AG09319 (cell line): Measurements from ENCODE around the gene HCFC2.
"Not testable (repeated sequence)": the region's sequence is repeated elsewhere in the genome, so short reads cannot be mapped to it uniquely, and the experiment has no call there.

ENCODE experiments used
- DNase-seq: peaks from one replicate; pipeline ENCODE4 v3.0.0-alpha.2; 2010; ENCODE audit warnings: low read depth; ENCODE audit errors: extremely low read depth
- TF ChIP-seq, protein P1 (sequence below): IDR thresholded peaks from 2 replicates; pipeline ENCODE4 v1.5.1; 2011; ENCODE audit warnings: low read depth, mild to moderate bottlenecking, inconsistent platforms, low read length, moderate library complexity

HCFC2 gene

DNA sequence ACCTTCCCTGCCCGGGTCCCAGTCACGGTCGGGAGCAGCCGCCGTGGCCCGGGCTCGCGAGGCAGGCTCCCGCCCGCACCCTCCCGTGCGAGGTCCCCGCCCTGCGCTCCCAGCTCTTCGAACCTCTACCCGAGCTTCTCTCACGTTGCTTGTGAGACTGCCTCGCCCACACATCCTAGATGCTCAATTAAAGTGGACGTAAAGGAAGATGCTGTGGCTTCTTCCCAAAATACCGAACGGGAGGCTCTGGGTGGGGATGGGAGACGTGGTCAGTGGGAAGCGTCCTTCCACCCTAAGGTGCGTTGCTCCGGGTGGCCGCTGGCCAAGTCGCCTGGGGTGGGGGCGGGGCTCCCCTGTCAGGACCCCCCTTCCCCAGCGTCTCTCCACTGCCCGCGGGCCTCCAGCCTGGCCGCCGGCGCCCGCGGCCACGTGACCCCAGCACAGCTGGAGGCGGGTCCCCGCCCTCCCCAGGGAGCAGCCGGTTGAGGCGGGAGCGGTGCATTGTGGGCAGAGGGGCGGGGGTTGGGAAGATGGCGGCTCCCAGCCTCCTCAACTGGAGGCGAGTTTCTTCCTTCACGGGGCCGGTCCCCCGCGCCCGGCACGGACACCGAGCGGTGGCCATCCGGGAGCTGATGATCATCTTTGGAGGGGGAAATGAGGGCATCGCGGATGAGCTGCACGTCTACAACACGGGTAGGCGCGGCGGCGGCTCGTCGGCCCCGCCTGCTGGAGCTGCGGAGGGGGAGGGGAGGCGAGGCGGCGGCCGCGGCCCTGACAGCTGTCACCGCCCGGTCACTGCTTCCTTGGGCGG, at the start of gene HCFC2:
Gene HCFC2 (plus strand): TSS at position 501 of the 811 bp plus-strand sequence. CDS start 30 bp downstream, at position 531.
- TF ChIP-seq, protein P1, sequence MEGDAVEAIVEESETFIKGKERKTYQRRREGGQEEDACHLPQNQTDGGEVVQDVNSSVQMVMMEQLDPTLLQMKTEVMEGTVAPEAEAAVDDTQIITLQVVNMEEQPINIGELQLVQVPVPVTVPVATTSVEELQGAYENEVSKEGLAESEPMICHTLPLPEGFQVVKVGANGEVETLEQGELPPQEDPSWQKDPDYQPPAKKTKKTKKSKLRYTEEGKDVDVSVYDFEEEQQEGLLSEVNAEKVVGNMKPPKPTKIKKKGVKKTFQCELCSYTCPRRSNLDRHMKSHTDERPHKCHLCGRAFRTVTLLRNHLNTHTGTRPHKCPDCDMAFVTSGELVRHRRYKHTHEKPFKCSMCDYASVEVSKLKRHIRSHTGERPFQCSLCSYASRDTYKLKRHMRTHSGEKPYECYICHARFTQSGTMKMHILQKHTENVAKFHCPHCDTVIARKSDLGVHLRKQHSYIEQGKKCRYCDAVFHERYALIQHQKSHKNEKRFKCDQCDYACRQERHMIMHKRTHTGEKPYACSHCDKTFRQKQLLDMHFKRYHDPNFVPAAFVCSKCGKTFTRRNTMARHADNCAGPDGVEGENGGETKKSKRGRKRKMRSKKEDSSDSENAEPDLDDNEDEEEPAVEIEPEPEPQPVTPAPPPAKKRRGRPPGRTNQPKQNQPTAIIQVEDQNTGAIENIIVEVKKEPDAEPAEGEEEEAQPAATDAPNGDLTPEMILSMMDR, result no peak
- peak; percentile 73 for DNase-seq

DNA sequence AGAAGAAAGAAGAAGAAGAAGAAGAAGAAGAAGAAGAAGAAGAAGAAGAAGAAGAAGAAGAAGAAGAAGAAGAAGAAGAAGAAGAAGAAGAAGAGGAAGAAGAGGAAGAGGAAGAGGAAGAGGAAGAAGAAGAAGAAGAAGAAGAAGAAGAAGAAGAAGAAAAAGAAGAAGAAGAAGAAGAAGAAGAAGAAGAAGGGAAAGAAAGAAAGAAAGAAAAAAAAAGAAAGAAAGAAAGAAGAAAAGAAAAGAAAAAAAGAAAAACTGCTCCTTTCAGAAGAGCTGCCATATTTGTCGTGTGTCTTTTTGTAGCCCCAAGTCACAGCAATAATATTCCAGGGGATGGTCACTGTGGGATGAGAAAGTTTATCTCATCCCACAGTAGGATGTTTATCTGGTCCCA, 42.5 kb upstream of the HCFC2 start:
- not testable (repeated sequence) for DNase-seq

DNA sequence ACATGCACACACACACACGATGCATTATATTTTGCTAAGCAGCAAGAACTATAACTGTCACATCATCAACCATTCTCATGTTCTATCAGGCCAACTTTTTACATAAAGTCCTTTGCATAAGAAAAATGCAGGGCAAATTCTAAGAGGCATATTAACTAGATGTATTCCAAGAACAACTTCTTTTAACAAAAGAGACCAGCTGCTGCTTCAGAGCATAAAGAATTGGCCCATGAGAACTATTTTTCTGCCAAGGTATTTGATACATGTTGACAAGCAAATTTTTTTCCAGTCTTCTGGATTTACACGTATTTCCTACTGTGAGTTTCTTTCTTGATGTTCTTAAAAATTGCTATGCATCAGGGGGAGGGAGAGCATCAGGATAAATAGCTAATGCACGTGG, 41.5 kb upstream of the HCFC2 start:
- no peak for DNase-seq
- TF ChIP-seq, protein P1, result no peak

DNA sequence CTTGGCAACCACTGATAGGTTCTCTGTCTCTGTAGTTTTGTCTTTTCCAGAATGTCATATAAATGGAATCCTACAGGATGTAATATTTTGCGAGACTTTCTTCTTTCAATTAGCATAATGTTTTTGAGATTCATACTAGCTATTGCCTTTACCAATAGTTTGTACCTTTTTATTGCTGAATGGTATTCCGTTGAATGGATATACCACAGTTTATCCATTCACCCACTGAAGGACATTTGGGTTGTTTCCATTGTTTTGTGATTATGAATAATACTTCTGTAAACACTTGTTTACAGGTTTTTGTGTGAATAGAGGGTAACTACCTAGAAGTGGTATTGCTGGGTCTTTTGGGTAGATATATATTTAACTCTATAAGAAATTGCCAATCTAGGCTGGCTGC, 40.6 kb upstream of the HCFC2 start:
- TF ChIP-seq, protein P1, result no peak
- no peak for DNase-seq

DNA sequence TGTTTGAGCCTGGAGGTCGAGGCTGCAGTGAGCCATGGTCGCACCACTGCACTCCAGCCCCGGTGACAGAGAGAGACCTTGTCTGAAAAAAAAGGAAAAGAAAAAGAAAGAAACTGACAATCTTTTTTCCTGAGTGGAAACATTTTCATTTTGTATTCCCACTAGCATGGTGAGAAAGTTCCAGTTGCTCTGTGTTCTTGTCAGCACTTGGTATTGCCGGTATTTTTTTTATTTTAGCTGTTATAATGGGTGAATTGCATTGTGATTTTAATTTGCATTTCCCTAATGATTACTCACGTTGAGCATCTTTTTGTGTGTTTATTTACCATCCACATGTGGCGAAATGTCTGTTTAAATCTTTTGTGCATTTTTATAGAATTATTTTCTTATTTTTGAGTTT, 40.0 kb upstream of the HCFC2 start:
- TF ChIP-seq, protein P1, result no peak
- no peak for DNase-seq

DNA sequence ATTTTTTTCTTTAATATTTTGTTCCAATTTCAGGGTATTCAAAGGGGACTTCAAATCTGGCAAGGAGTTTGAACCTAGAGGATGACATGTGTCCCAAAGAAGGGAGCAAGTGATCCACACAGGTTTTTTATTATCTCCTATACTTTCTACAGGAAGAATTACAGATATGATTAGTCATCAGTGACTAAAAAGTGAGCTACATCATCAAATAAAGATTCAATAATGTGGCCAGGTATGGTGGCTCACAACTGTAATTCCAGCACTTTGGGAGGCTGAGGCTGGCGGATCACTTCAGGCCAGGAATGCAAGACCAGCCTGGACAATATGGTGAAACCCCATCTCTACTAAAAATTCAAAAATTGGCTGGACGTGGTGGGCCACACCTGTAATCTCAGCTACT, 38.6 kb upstream of the HCFC2 start:
- DNase-seq, result no peak
- TF ChIP-seq, protein P1, result no peak

DNA sequence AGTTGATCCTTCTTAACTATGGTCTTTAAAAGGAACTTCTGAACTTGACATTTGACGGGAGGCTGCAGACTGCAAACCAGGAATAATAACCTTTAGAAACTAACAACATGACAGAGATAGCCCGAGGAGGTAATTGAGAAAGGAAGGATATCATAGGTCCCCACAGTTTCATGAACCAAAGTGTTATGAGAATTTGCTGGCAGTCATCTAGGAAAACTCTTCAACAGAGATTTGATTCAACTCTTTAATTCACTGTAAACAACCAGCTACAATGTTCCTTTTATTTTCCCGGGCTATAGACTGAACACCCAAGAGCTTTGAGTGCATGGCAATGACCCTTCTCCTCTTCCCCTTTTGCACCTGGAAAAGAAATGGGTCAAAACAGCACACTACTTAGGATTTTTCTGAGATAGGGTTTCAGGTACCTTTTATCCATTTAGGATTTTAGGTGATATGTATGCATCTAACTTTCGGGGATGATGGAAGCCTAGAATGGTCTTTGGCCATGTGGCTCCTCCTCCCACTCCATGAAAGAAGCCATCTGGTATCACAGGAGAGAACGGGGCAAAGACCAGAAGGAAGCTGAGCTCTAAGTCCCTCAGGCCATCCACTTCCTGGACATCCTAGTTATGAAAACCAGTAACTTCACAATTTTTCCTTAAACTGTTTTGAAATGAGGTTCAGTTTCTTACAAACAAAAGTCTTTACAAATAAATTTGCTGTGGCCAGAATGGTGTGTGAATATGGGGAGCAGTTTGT, 37.3 kb upstream of the HCFC2 start:
- TF ChIP-seq, protein P1, result no peak
- DNase-seq, result no peak

DNA sequence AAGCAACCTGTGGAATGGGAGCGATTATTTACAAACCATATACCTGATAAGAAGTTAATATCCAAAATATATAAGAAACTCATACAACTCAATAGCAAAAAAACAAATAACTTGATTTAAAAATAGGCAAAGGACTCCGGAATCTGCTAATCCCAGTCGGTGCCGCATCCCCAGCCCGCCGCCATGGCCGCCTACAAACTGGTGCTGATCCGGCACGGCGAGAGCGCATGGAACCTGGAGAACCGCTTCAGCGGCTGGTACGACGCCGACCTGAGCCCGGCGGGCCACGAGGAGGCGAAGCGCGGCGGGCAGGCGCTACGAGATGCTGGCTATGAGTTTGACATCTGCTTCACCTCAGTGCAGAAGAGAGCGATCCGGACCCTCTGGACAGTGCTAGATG, 33.7 kb upstream of the HCFC2 start:
- not testable (repeated sequence) for DNase-seq

DNA sequence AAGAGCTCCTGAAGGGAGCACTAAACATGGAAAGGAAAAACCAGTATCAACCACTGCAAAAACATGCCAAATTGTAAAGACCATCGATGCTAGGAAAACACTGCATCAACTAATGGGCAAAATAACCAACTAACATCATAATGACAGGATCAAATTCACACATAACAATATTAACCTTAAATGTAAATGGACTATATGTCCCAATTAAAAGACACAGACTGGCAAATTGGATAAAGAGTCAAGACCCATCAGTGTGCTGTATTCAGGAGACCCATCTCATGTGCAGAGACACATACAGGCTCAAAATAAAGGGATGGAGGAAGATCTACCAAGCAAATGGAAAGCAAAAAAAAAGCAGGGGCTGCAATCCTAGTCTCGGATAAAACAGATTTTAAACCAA, 28.2 kb upstream of the HCFC2 start:
- DNase-seq, result not testable (repeated sequence)

DNA sequence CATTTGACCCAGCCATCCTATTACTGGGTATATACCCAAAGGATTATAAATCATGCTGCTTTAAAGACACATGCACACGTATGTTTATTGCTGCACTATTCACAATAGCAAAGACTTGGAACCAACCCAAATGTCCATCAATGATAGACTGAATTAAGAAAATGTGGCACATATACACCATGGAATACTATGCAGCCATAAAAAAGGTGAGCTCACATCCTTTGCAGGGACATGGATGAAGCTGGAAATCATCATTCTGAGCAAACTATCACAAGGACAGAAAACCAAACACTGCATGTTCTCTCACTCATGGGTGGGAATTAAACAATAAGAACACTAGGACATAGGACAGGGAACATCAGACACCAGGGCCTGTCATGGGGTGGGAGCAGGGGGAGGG, 24.6 kb upstream of the HCFC2 start:
- DNase-seq, result not testable (repeated sequence)
